IMR-90 (cell line): ENCODE data around the gene ATP8B4.

Experiments
- BHLHE40 ChIP-seq: fragments of 150-350 bp; IDR thresholded peaks from 2 replicates; pipeline ENCODE4 v1.6.1; 2016; ENCODE audit warnings: mild to moderate bottlenecking, low read depth, low read length
- CEBPB ChIP-seq: IDR thresholded peaks from 2 replicates; pipeline ENCODE4 v1.6.1; 2012; ENCODE audit warnings: low read depth, low read length, improper control_type of control experiment
- CTCF ChIP-seq: conservative IDR thresholded peaks from 2 replicates; pipeline ENCODE4 v1.5.1; 2012; ENCODE audit warnings: mild to moderate bottlenecking, low read depth, low read length, improper control_type of control experiment
- FOS ChIP-seq: fragments of 150-350 bp; IDR thresholded peaks from 2 replicates; pipeline ENCODE4 v1.6.1; 2016; ENCODE audit warnings: low read depth, low read length
- MAFK ChIP-seq: IDR thresholded peaks from 2 replicates; pipeline ENCODE4 v1.6.1; 2012; ENCODE audit warnings: low read depth, low read length, improper control_type of control experiment
- MXI1 ChIP-seq: IDR thresholded peaks from 2 replicates; pipeline ENCODE4 v1.6.1; 2012; ENCODE audit warnings: low read depth, mild to moderate bottlenecking, low read length, moderate library complexity, borderline replicate concordance
- POLR2A ChIP-seq: IDR thresholded peaks from 2 replicates; pipeline ENCODE4 v1.6.1; 2012; ENCODE audit warnings: mild to moderate bottlenecking, low read depth, low read length
- RAD21 ChIP-seq: IDR thresholded peaks from 2 replicates; pipeline ENCODE4 v1.6.1; 2012; ENCODE audit warnings: low read length, improper control_type of control experiment
- SMC3 ChIP-seq: fragments of 150-350 bp; IDR thresholded peaks from 2 replicates; pipeline ENCODE4 v1.6.1; 2016; ENCODE audit warnings: low read depth, mild to moderate bottlenecking, antibody characterized with exemption, low read length, moderate library complexity
- USF2 ChIP-seq: fragments of 150-350 bp; IDR thresholded peaks from 2 replicates; pipeline ENCODE4 v1.6.1; 2017; ENCODE audit warnings: mild to moderate bottlenecking, antibody characterized with exemption, low read length, low read depth
- TF ChIP-seq, protein P1 (sequence below): fragments of 150-350 bp; IDR thresholded peaks from 2 replicates; pipeline ENCODE4 v1.6.1; 2016; ENCODE audit warnings: low read depth, mild to moderate bottlenecking, low read length, moderate library complexity, borderline replicate concordance

DNA sequence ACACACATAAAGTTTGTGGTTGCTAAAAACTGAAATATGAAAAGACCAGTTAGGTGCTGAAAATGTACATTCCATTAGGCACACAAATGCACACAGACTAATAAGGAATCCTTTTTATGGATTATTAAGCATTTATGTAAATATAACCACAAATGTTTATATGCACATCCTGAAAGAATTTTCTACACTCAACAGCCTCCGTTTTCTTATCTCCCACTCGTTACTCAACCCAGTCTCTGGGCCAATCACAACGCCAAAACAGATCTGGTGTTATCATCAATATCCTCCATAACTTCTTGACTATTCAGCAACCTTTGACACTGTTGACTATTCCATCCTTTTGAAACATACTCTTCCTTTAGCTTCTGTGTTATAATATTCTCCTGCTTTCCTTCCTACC lies 136.4 kb downstream of the ATP8B4 start:
- TF ChIP-seq POLR2A (no peak), CTCF (no peak), SMC3 (no peak), CEBPB (peak; percentile 83), USF2 (no peak), RAD21 (no peak), MXI1 (no peak), FOS (no peak), BHLHE40 (no peak), MAFK (no peak)
- TF ChIP-seq, protein P1, sequence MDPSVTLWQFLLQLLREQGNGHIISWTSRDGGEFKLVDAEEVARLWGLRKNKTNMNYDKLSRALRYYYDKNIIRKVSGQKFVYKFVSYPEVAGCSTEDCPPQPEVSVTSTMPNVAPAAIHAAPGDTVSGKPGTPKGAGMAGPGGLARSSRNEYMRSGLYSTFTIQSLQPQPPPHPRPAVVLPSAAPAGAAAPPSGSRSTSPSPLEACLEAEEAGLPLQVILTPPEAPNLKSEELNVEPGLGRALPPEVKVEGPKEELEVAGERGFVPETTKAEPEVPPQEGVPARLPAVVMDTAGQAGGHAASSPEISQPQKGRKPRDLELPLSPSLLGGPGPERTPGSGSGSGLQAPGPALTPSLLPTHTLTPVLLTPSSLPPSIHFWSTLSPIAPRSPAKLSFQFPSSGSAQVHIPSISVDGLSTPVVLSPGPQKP: no peak
